T-helper 2 cell (primary cell): Measurements from ENCODE around the gene CCDC116.
"Not testable (repeated sequence)": the region's sequence is repeated elsewhere in the genome, so short reads cannot be mapped to it uniquely, and the experiment has no call there.

Source experiments
- DNase-seq, 5 experiments: peaks; one replicate each; pipeline versions ENCODE4 v3.0.0 to v3.0.0-alpha.2; 2012 to 2022

CCDC116 gene

GRCh38 chr22:21633481-21633880 is 921 bp downstream of the CCDC116 start:
- DNase-seq = no peak

GRCh38 chr22:21634081-21634480 is 1.5 kb downstream of the CCDC116 start:
- DNase-seq = no peak

DNA sequence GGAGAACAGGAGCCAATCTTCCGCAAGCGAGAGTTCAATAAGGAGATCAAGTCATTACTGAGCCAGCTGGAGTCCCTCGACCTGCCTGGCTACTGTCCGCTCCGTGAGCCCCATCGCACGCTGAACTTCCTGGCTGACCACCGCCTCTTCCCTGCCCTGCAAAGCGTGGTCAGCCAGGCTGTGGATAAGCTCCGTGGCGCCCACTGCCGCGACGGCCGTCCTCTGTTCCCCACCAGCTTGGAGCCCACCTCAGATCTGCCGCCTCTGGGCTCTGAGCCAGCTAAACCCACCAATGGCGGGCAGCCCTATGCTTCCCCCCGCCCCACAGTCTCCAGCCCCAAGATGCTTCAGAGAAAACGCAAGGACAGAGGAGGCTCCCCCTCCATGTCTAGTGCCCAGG is 2.3 kb downstream of the CCDC116 start:
- DNase-seq = no peak

GRCh38 chr22:21635771-21636510 is 3.4 kb downstream of the CCDC116 start:
- no peak for DNase-seq

- no peak for DNase-seq
Measured at GRCh38 chr22:21636629-21637218, 4.2 kb downstream of the CCDC116 start.

DNA sequence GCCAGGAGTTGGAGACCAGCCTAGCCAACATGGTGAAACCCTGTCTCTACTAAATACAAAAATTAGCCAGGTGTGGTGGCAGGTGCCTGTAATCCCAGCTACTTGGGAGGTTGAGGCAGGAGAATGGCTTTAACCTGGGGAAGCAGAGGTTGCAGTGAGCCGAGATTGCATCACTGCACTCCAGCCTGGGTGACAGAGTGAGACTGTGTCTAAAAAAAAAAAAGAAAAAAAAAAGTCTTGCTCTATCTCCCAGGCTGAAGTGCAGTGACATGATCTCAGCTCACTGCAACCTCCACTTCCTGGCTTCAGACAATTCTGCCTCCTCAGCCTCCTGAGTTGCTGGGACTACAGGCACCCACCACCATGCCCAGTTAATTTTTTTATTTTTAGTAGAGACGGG is 4.9 kb downstream of the CCDC116 start:
- not testable (repeated sequence) for DNase-seq

- no peak for DNase-seq
Measured at GRCh38 chr22:21639359-21639758, 6.8 kb downstream of the CCDC116 start.

GRCh38 chr22:21640810-21641209 is 8.2 kb downstream of the CCDC116 start:
- DNase-seq = no peak

DNA sequence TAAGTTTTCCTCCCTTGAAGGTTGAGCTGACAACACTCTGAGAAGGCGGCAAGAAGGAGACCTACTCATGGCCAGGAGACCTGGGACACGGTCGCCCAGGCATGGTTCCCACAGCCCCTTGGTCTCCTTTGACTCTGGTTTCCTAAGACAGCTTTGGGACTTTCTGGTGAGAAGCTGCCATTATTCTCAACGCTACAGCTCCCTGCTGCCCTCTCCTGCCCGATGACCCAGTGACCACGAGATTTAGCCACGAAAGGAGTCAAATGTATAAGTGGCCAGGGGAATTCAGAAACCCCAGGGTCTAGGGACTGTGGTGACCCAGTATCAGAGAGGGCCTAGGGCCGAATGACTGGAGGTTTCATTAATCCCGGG is 8.8 kb downstream of the CCDC116 start:
- no peak for DNase-seq

DNA sequence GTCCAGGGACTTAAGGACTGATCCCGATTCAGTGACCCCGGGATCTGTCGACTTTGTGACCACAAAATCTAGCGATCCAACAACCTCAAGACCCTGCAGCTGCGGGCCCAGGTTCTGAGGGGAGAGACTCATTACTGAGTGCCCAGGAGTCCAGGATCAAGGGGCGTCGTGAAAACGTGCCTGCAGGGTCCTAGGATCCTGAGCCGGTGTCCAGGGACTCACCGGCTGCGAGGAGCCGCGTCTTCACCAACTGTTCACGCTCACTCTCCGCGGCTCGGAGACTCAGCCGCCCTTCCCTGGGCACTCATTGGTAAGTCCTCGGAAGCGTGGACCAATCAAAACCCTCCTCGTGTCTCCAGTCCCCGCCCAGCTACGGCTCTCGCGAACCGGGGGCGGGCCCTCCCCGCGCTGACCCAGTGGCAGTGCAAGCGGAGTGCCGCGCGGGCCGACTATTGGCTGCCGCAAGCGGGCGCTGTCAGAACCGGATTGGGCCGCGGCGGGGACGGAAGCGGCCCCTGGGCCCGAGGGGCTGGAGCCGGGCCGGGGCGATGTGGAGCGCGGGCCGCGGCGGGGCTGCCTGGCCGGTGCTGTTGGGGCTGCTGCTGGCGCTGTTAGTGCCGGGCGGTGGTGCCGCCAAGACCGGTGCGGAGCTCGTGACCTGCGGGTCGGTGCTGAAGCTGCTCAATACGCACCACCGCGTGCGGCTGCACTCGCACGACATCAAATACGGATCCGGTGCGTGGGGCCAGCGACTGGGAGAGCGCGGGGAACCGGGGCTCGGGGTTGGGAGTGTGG is 9.4 kb downstream of the CCDC116 start, which contains the start of gene SDF2L1:
SDF2L1 (plus strand) TSS at position 514 of the 795 bp plus-strand sequence; CDS start at position 549, 35 bp downstream.
- DNase-seq = peak; percentile 95 to 98 (median 97)

DNA sequence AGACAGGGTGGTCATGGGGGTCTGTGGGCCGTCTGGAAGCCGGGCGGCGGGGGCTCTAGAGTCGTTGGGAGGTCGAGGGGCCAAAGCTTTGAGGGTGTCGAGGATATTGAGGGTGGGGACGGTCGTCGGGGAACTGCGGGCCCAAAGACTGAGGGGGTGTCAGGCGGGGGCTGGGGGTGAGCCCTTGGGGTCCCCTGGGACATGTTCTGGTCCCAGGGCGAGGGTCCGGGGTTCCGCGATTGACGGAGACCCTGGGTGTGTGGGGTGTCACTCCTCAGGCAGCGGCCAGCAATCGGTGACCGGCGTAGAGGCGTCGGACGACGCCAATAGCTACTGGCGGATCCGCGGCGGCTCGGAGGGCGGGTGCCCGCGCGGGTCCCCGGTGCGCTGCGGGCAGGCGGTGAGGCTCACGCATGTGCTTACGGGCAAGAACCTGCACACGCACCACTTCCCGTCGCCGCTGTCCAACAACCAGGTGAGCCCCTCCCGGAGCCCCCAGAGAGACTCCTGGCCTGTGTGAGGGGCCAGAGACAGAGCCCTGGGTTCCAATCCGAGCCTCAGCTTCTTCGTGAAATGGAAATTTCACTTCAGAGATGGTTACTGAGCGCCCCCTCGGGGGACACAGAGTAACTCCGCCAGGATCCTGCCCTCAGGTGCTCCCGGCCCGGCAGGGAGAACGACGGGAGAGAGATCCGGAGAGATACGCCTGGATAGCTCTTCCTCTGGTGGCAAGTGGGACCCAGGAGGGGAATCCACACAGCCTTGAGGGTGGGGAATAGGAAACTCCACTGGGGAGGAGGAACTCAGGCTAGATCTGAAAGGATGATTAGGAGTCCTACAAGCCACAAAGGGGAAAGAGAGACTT is 10.3 kb downstream of the CCDC116 start:
- DNase-seq = peak in 3 of 5 experiments; percentile 37 to 68 (median 39)

- no peak for DNase-seq
Measured at GRCh38 chr22:21643533-21644357, 11.2 kb downstream of the CCDC116 start.

DNA sequence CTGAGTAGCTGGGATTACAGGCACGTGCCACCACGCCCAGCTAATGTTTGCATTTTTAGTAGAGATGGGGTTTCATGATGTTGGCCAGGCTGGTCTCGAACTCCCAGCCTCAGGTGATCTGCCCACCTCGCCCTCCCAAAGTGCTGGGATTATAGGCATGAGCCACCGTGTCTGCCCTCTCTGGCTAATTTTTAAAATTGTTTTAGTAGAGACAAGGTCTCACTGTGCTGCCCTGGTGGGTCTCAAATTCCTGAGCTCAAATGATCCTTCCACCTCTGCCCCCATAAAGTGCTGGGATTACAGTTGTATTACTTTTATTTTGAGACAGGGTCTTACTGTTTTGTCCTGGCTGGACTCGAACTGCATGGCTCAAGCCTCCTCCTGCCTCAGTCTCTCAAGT is 13.0 kb downstream of the CCDC116 start:
- not testable (repeated sequence) for DNase-seq

DNA sequence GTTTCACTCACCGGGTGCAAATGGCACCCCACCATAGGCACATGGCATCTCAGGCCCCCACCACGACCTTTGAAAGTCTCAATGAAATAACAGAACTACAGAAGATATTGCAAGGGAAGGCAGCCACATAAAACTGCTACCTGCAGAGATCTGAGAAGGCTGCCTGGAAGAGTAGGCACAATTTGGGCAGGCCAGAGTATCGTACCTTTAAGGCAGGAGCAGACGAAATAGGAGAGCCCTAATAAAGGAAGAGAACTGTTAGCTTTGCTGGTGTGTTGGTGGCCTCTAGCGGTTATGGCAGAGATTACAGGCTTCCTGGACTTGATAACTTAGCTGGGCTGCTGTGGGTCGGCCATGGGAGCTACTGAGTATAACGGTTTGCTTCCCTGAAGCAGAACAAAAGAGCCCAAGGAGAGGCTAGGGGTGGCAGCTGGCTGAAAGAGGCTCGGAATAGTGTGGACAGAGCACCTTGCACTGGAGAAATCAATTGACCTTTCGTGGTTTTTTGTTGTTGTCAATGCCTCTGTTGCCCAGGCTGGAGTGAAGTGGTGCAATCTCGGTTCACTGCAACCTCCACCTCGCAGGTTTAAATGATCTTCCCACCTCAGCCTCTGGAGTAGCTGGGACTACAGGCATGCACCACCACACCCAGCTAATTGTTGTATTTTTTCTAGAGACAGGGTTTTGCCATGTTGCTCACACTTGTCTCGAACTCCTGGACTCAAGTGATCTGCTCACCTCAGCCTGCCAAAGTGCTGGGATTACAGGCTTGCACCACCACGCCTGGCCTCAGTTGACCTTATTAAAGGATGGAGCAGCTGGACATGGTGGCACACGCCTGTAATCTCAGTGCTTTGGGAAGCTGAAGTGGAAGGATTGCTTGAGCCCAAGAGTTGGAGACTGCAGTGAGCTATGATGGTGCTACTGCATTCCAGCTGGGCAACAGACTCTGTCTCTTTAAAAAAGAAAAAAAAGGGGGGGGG is 14.3 kb downstream of the CCDC116 start:
- peak; percentile 31 to 82 (median 65) for DNase-seq

DNA sequence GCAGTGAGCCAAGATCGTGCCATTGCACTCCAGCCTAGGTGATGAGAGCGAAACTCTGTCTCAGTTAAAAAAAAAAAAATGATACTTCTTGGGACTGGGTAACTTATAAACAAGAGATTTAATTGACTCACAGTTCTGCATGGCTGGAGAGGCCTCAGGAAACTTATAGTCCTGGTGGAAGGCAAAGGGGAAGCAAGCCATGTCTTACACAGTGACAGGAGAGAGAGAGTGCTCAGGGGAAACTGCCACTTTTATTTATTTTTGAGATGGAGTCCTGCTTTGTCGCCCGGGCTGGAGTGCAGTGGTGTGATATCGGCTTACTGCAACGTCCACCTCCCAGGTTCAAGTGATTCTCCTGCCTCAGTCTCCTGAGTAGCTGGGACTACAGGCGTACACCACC is 17.7 kb downstream of the CCDC116 start:
- DNase-seq = no peak

- DNase-seq = peak in 1 of 5 experiments; percentile 57
Measured at GRCh38 chr22:21650823-21651520, 18.4 kb downstream of the CCDC116 start.

DNA sequence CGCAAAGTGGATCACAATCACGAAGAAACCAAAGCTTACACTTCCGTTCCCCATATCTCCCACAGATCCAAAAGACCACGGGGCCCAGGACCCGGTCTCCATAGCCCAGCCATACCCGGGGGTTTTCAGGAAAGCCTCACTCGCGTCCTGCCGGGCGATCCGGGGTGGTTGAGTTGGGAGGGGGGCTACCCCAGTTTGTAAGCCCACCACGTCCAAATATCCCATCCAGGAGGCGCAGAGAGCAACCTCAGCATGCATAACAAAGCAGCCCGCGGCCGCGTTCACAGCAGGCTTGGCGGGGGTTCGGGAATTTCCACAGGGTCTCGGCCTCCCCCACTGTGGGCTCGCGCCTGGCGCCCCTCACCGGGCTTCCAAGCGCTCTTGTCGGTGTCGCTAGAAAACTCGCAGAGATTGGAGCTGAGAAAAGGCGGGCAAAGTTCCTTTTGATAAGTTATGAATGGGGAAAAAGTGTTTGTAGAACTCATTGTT is 19.0 kb downstream of the CCDC116 start:
- DNase-seq = no peak

DNA sequence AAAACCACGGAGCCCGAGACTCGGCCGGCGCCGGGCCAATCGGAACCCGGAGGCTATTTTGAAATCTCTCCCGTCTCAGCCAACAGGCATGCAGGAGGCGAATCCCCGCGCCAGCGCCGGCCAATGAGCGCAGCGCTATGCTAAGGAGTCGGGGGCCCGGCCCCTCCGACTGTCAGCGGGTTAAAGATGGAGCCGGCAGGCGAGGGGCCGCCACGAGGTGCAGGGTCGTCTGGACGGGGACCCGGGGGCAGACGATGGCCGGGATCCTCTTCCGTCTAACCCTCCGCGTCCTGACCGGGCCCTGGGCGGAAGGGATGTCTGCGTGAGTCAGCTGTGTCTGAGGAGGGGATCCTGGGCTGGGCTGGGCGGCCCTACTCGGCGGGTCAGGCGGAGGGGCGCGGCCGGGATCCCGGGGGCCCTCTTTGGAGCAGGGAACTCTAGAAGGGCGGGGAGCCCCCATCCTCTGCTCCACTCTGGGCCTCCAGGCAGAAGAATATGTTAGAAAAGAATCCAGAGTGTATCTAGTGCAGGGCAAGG is 19.5 kb downstream of the CCDC116 start:
- peak; percentile 61 to 91 (median 75) for DNase-seq
